ENCODE data around the gene NEXMIF. TPM values are rescaled to one million over a fixed set of nuclear protein-coding genes. Genes with fewer than 3 reads are reported as not detected.
"Not testable (repeated sequence)": the region's sequence is repeated elsewhere in the genome, so short reads cannot be mapped to it uniquely, and the experiment has no call there.

NEXMIF gene
- total RNA-seq = 0.23 and 0.25 TPM in 2 replicates

GRCh38 chrX:74925225-74926088 lies at the start of gene NEXMIF:
TSS of gene NEXMIF (minus strand) at chrX:74925452.
- intact Hi-C loops (cut with micrococcal nuclease) = loop anchor here (10.0 kb wide), 2 partner anchors 229 to 349 kb away; partner anchors contain the start of genes ABCB7 and UPRT

- intact Hi-C loops (cut with micrococcal nuclease) = not testable (repeated sequence)
Observed at GRCh38 chrX:74961962-74962361, 36.7 kb upstream of the NEXMIF start.

- intact Hi-C loops (cut with micrococcal nuclease) = no loop called here
Observed at GRCh38 chrX:74949717-74950116, 24.5 kb upstream of the NEXMIF start.

GRCh38 chrX:74940414-74940813 lies 15.2 kb upstream of the NEXMIF start:
- intact Hi-C loops (cut with micrococcal nuclease) = no loop called here

- intact Hi-C loops (cut with micrococcal nuclease) = no loop called here
Observed at GRCh38 chrX:74931214-74931613, 6.0 kb upstream of the NEXMIF start.

- intact Hi-C loops (cut with micrococcal nuclease) = loop anchor here (10.0 kb wide), 2 partner anchors 230 to 350 kb away; partner anchors contain the start of genes ABCB7 and UPRT
Observed at GRCh38 chrX:74924449-74925224, 615 bp downstream of the NEXMIF start.

GRCh38 chrX:74923942-74924448 lies 1.3 kb downstream of the NEXMIF start:
- intact Hi-C loops (cut with micrococcal nuclease) = loop anchor here (10.0 kb wide), 2 partner anchors 231 to 351 kb away; partner anchors contain the start of genes ABCB7 and UPRT

GRCh38 chrX:74922922-74923543 lies 2.2 kb downstream of the NEXMIF start:
- intact Hi-C loops (cut with micrococcal nuclease) = loop anchor here (10.0 kb wide), 2 partner anchors 232 to 352 kb away; partner anchors contain the start of genes ABCB7 and UPRT

- intact Hi-C loops (cut with micrococcal nuclease) = no loop called here
Observed at GRCh38 chrX:74911494-74911893, 13.8 kb downstream of the NEXMIF start.

GRCh38 chrX:74906417-74906816 lies 18.8 kb downstream of the NEXMIF start:
- intact Hi-C loops (cut with micrococcal nuclease) = no loop called here

GRCh38 chrX:74902806-74903205 lies 22.4 kb downstream of the NEXMIF start:
- intact Hi-C loops (cut with micrococcal nuclease) = no loop called here

GRCh38 chrX:74892561-74892960 lies 32.7 kb downstream of the NEXMIF start:
- intact Hi-C loops (cut with micrococcal nuclease) = no loop called here

GRCh38 chrX:74890676-74891430 lies 34.4 kb downstream of the NEXMIF start:
- intact Hi-C loops (cut with micrococcal nuclease) = no loop called here

- intact Hi-C loops (cut with micrococcal nuclease) = not testable (repeated sequence)
Observed at GRCh38 chrX:74882383-74882782, 42.9 kb downstream of the NEXMIF start.

GRCh38 chrX:74865725-74866124 lies 59.5 kb downstream of the NEXMIF start:
- intact Hi-C loops (cut with micrococcal nuclease) = no loop called here

- intact Hi-C loops (cut with micrococcal nuclease) = no loop called here
Observed at GRCh38 chrX:74853255-74853654, 72.0 kb downstream of the NEXMIF start.

GRCh38 chrX:74835566-74835965 lies 89.7 kb downstream of the NEXMIF start:
- intact Hi-C loops (cut with micrococcal nuclease) = no loop called here

GRCh38 chrX:74819797-74820196 lies 105.5 kb downstream of the NEXMIF start:
- intact Hi-C loops (cut with micrococcal nuclease) = not testable (repeated sequence)

- intact Hi-C loops (cut with micrococcal nuclease) = no loop called here
Observed at GRCh38 chrX:74814681-74815080, 110.6 kb downstream of the NEXMIF start.

GRCh38 chrX:74804574-74804973 lies 120.7 kb downstream of the NEXMIF start:
- intact Hi-C loops (cut with micrococcal nuclease) = no loop called here

- intact Hi-C loops (cut with micrococcal nuclease) = no loop called here
Observed at GRCh38 chrX:74800062-74800461, 125.2 kb downstream of the NEXMIF start.
